Stimulated activated CD8-positive, alpha-beta memory T cell treated with anti-CD3 and anti-CD28 coated beads, Interleukin-15, amount 100 ng/mL, for 1 hour (primary cell): Measurements from ENCODE around the gene GRIPAP1.

Source experiments
- DNase-seq: peaks from one replicate; pipeline ENCODE4 v3.0.0-alpha.2; 2020; ENCODE audit warnings: low read depth

Gene GRIPAP1

GRCh38 chrX:48958635-48959094 lies 43.4 kb downstream of the GRIPAP1 start:
- no peak for DNase-seq

GRCh38 chrX:48957827-48958634 lies 44.0 kb downstream of the GRIPAP1 start:
- DNase-seq: peak; percentile 81

- DNase-seq: peak; percentile 45
These were observed 44.6 kb downstream of the GRIPAP1 start, which contains the start of gene OTUD5 for GRCh38 chrX:48957477-48957826. OTUD5 (minus strand) TSS chrX:48957607; CDS start chrX:48957570, 37 bp downstream.

GRCh38 chrX:48956728-48957414 lies 45.2 kb downstream of the GRIPAP1 start:
- DNase-seq: no peak

- no peak for DNase-seq
These were observed 53.5 kb downstream of the GRIPAP1 start for GRCh38 chrX:48948589-48948988.

GRCh38 chrX:48945517-48946348 lies 56.3 kb downstream of the GRIPAP1 start:
- DNase-seq: no peak

GRCh38 chrX:48942895-48943294 lies 59.2 kb downstream of the GRIPAP1 start:
- DNase-seq: no peak

GRCh38 chrX:48940404-48940955 lies 61.6 kb downstream of the GRIPAP1 start:
- DNase-seq: no peak

GRCh38 chrX:48939524-48940228 lies 62.4 kb downstream of the GRIPAP1 start:
- DNase-seq: no peak

- DNase-seq: peak; percentile 34
These were observed 63.2 kb downstream of the GRIPAP1 start for GRCh38 chrX:48938721-48939425.

- peak; percentile 77 for DNase-seq
These were observed 64.8 kb downstream of the GRIPAP1 start for GRCh38 chrX:48937054-48937907.

- DNase-seq: no peak
These were observed 65.5 kb downstream of the GRIPAP1 start for GRCh38 chrX:48936429-48937053.

- no peak for DNase-seq
These were observed 66.8 kb downstream of the GRIPAP1 start for GRCh38 chrX:48935301-48935670.

GRCh38 chrX:48934581-48935300 lies 67.3 kb downstream of the GRIPAP1 start:
- no peak for DNase-seq

- DNase-seq: no peak
These were observed 68.3 kb downstream of the GRIPAP1 start for GRCh38 chrX:48933757-48934156.

- no peak for DNase-seq
These were observed 74.2 kb downstream of the GRIPAP1 start for GRCh38 chrX:48927736-48928382.

GRCh38 chrX:48927123-48927522 lies 74.9 kb downstream of the GRIPAP1 start:
- no peak for DNase-seq

- no peak for DNase-seq
These were observed 77.8 kb downstream of the GRIPAP1 start for GRCh38 chrX:48924270-48924669.
